Caco-2 (cell line): ENCODE data around the gene PRKAG1. TPM values are rescaled to one million over a fixed set of nuclear protein-coding genes. Genes with fewer than 3 reads are reported as not detected.

Source experiments
- BruUV-seq: library from RNA; stranded (reverse); fragments of 400-500 nt; replicated peaks from 2 replicates; lab custom pipeline; 2021; lab: Mats Ljungman, UMichigan
- CTCF ChIA-PET: fragments of 300-600 bp; sonication (Branson Sonifier 250); formaldehyde crosslinking; loops from one replicate; lab custom pipeline; 2022; ENCODE audit warnings: antibody characterized with exemption; lab: Charles Lee
- POLR2A ChIA-PET: fragments of 300-600 bp; sonication (Branson Sonifier 250); formaldehyde crosslinking; loops from one replicate; lab custom pipeline; 2022; ENCODE audit warnings: antibody characterized with exemption; lab: Charles Lee
- DNase-seq, 2 experiments: peaks; one replicate each; pipeline versions ENCODE4 v3.0.0 to v3.0.0-alpha.2; 2020 to 2022
- H3K27me3 ChIP-seq: replicated peaks from 2 replicates; pipeline ENCODE4 v1.6.0; 2011; ENCODE audit warnings: low read length; ENCODE audit not compliant: control insufficient read depth, insufficient read depth
- H3K36me3 ChIP-seq: 2 replicates; pipeline ENCODE4 v1.5.1; 2011; ENCODE audit warnings: low read length; ENCODE audit not compliant: control insufficient read depth, insufficient read depth
- H3K4me1 ChIP-seq: fragments of 250-450 bp; sonication (Bioruptor Pico); 2 replicates; pipeline ENCODE4 v1.5.1; 2020; ENCODE audit warnings: mild to moderate bottlenecking
- H3K4me3 ChIP-seq: 2 replicates; pipeline ENCODE4 v1.5.1; 2011; ENCODE audit warnings: low read depth, mild to moderate bottlenecking, control low read depth, low read length
- H3K9me3 ChIP-seq: fragments of 250-450 bp; sonication (Bioruptor Pico); 2 replicates; pipeline ENCODE4 v1.5.1; 2020; ENCODE audit warnings: mild to moderate bottlenecking, moderate library complexity
- H3K27ac Mint-ChIP-seq: one replicate; pipeline ENCODE4 v1.8.0; 2022; ENCODE audit warnings: mixed read lengths; ENCODE audit not compliant: unreplicated experiment
- H3K27me3 Mint-ChIP-seq: one replicate; pipeline ENCODE4 v1.8.0; 2022; ENCODE audit warnings: mixed read lengths; ENCODE audit not compliant: insufficient read depth, unreplicated experiment
- H3K36me3 Mint-ChIP-seq: one replicate; pipeline ENCODE4 v1.8.0; 2022; ENCODE audit warnings: mild to moderate bottlenecking, mixed read lengths; ENCODE audit not compliant: insufficient read depth, unreplicated experiment
- H3K4me1 Mint-ChIP-seq: one replicate; pipeline ENCODE4 v1.8.0; 2022; ENCODE audit warnings: low read depth, mixed read lengths; ENCODE audit not compliant: unreplicated experiment
- H3K4me3 Mint-ChIP-seq: one replicate; pipeline ENCODE4 v1.8.0; 2022; ENCODE audit warnings: mild to moderate bottlenecking, moderate library complexity, mixed read lengths; ENCODE audit not compliant: unreplicated experiment
- H3K9me3 Mint-ChIP-seq: one replicate; pipeline ENCODE4 v1.8.0; 2022; ENCODE audit warnings: mixed read lengths; ENCODE audit not compliant: unreplicated experiment
- intact Hi-C: fragments of 100-400 bp; cut with micrococcal nuclease; formaldehyde crosslinking; loops from one replicate; pipeline ENCODE4 v1.10.0; 2022; ENCODE audit not compliant: unreplicated experiment
- total RNA-seq: library from RNA; stranded (reverse); gene quantifications from 2 replicates; pipeline ENCODE4 v1.2.3, GENCODE V29; 2022
- TF ChIP-seq, protein P1 (sequence below), 2 experiments: fragments of 200-600 bp in 1 of 2; IDR thresholded peaks; 1 replicate in 1 of 2; 2 replicates in 1 of 2; pipeline versions ENCODE4 v1.5.1 to v1.8.0; 2011 to 2022; ENCODE audit warnings: antibody characterized with exemption in 1 of 2, control low read depth in 1 of 2, inconsistent platforms in 1 of 2, low read depth in 1 of 2, low read length in 1 of 2, mild to moderate bottlenecking in 1 of 2, moderate library complexity in 1 of 2; ENCODE audit not compliant: insufficient read depth in 1 of 2, severe bottlenecking in 1 of 2, unreplicated experiment in 1 of 2

PRKAG1 gene
- total RNA-seq, 1 experiment from 2014 or later = 60.3 TPM

DNA sequence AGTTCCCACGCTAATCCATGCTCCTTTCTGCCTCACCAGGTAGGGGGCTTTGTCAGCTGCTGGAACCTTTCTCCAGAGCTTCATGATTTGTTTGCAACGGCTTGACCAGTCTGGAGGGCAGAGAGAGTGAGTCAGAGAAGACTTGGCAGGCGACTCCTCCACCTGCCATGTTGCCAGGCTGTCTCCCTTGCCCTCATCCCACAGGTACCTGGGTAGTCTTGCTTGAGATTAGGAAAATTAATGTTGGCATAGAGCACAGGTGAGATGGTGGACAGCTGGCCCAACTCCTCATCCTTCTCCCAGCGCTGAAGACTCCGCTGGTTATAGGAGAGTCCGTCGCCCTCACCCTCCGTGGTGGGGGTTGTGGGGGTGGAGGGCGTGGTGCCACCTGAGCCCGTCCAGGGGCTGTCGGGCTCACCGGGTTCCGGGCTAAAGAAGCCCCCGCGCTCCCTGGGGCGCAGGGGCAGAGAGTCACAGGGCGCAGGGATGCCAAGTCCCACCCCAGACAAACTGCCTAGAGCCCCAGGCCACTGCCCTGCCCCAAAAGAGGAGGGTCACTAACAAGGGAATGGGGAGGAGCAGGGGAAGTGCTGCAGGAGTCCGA, 23.4 kb upstream of the PRKAG1 start:
- no peaks in the 10 kb centered on the region for H3K9me3 ChIP-seq
- H3K27me3 Mint-ChIP-seq = no peaks in the 10 kb centered on the region
- H3K36me3 ChIP-seq = peaks cover 13% of the 10 kb centered on the region
- H3K27ac Mint-ChIP-seq = no peak overlapping the region
- ChIA-PET CTCF (no interaction called here), POLR2A (interaction anchor here (0.5 kb wide), 1 partner anchor 281 kb away, joined by 4 read pairs; the partner anchor contains the start of gene TROAP)
- no peaks in the 10 kb centered on the region for H3K4me1 ChIP-seq
- no peaks in the 10 kb centered on the region for H3K9me3 Mint-ChIP-seq
- no peak overlapping the region for H3K4me3 ChIP-seq
- no peak overlapping the region for H3K4me3 Mint-ChIP-seq
- BruUV-seq = no TSS peak
- TF ChIP-seq, protein P1, sequence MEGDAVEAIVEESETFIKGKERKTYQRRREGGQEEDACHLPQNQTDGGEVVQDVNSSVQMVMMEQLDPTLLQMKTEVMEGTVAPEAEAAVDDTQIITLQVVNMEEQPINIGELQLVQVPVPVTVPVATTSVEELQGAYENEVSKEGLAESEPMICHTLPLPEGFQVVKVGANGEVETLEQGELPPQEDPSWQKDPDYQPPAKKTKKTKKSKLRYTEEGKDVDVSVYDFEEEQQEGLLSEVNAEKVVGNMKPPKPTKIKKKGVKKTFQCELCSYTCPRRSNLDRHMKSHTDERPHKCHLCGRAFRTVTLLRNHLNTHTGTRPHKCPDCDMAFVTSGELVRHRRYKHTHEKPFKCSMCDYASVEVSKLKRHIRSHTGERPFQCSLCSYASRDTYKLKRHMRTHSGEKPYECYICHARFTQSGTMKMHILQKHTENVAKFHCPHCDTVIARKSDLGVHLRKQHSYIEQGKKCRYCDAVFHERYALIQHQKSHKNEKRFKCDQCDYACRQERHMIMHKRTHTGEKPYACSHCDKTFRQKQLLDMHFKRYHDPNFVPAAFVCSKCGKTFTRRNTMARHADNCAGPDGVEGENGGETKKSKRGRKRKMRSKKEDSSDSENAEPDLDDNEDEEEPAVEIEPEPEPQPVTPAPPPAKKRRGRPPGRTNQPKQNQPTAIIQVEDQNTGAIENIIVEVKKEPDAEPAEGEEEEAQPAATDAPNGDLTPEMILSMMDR (IDR thresholded peaks at IDR 0.05; ENCODE audit: insufficient read depth in 1 of 2, low read depth in 1 of 2, low read length in 1 of 2, severe bottlenecking in 1 of 2, unreplicated experiment in 1 of 2) = no peak
- H3K27me3 ChIP-seq = no peaks in the 10 kb centered on the region
- peaks cover 96% of the 10 kb centered on the region for H3K36me3 Mint-ChIP-seq
- DNase-seq = no peak
- H3K4me1 Mint-ChIP-seq = no peaks in the 10 kb centered on the region
- intact Hi-C loops = no loop called here

DNA sequence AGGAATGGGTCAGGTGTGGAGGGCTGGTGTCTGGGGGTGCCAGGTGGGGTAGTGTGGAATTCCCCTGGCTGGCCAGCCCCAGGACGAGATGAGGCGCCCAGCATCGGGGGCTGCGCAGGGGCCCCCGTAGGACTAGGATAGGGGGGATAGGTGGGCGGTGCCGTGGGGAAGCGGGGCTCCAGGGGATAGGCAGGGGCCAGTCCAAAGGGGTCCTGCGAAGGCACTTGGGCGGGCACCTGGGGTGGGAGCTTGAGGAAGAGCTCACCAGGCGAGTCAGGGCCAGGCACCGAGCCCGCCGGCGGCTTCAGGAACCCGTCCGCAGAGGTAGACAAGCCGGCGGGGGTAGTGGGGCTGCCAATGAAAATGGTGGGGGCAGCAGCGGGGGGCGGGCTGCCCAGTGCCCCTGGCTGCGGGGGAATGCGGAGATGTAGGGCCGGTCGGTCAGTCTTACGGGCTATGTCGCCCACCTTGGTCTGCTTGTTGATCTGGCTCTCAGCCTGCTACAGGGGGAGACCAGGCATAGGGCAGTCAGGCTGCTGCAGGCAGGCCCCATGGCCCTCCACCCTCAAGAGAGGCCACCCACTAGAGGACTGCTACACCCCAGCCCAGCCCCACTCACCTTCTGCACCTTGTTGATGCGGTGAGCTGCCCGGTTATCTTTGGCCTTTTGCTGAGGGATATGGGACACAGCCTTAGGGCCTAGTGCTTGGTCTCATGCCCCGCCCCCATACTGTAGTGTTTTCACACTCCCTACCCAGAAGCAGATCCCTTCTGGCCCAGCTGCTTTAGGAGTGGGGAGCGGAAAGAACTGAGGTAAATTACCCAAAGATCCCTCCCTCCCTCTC, 22.7 kb upstream of the PRKAG1 start:
- CTCF ChIA-PET = no interaction called here
- peaks cover 96% of the 10 kb centered on the region for H3K36me3 Mint-ChIP-seq
- no TSS peak for BruUV-seq
- H3K4me3 Mint-ChIP-seq = no peak overlapping the region
- H3K4me1 Mint-ChIP-seq = no peaks in the 10 kb centered on the region
- no peak for DNase-seq
- POLR2A ChIA-PET = interaction anchor here (0.5 kb wide), 1 partner anchor 282 kb away, joined by 4 read pairs; the partner anchor contains the start of gene TROAP
- no peaks in the 10 kb centered on the region for H3K9me3 ChIP-seq
- peaks cover 11% of the 10 kb centered on the region for H3K36me3 ChIP-seq
- H3K27me3 ChIP-seq = no peaks in the 10 kb centered on the region
- no peaks in the 10 kb centered on the region for H3K27me3 Mint-ChIP-seq
- H3K9me3 Mint-ChIP-seq = no peaks in the 10 kb centered on the region
- TF ChIP-seq, protein P1 (IDR thresholded peaks at IDR 0.05; ENCODE audit: insufficient read depth in 1 of 2, low read depth in 1 of 2, low read length in 1 of 2, severe bottlenecking in 1 of 2, unreplicated experiment in 1 of 2) = no peak
- no peak overlapping the region for H3K27ac Mint-ChIP-seq
- intact Hi-C loops = no loop called here
- H3K4me3 ChIP-seq = no peak overlapping the region
- no peaks in the 10 kb centered on the region for H3K4me1 ChIP-seq

DNA sequence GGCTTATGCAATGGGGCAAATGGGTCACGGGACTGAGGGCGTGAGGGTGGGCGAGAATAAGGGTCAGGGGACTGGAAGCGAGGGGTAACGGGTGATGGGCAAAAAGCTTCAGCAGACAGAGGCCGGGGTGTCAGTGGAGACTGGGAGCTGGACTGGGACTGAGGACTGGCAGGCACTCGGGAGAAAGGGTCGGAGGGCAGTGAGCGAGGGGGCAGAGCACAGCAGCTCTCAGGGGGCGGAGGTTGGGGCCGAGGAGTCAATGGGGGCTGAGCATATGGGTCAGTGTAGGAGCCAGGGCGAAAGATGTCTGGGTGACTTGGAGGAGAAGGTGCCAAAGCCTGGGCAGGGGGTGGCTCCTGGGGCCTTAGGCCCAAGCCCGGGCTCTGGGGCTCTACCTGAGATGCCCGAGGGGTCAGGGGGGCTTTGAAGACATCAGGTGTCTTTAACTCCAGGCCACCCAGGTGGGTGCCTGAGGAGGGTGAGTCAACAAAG, 21.8 kb upstream of the PRKAG1 start:
- H3K4me1 Mint-ChIP-seq = no peaks in the 10 kb centered on the region
- no peak overlapping the region for H3K4me3 ChIP-seq
- no peaks in the 10 kb centered on the region for H3K27me3 Mint-ChIP-seq
- CTCF ChIA-PET = interaction anchor here (0.6 kb wide), 1 partner anchor 121 kb away, joined by 7 read pairs; no protein-coding TSS in a partner anchor
- no peak overlapping the region for H3K27ac Mint-ChIP-seq
- H3K4me3 Mint-ChIP-seq = no peak overlapping the region
- no TSS peak for BruUV-seq
- peaks cover 11% of the 10 kb centered on the region for H3K36me3 ChIP-seq
- H3K27me3 ChIP-seq = no peaks in the 10 kb centered on the region
- no peaks in the 10 kb centered on the region for H3K4me1 ChIP-seq
- intact Hi-C loops = no loop called here
- H3K9me3 Mint-ChIP-seq = no peaks in the 10 kb centered on the region
- POLR2A ChIA-PET = no interaction called here
- TF ChIP-seq, protein P1 (IDR thresholded peaks at IDR 0.05; ENCODE audit: insufficient read depth in 1 of 2, low read depth in 1 of 2, low read length in 1 of 2, severe bottlenecking in 1 of 2, unreplicated experiment in 1 of 2) = no peak
- peaks cover 92% of the 10 kb centered on the region for H3K36me3 Mint-ChIP-seq
- no peaks in the 10 kb centered on the region for H3K9me3 ChIP-seq
- no peak for DNase-seq
